ENCODE measurements around the gene TEP1. TPM values are rescaled to one million over a fixed set of nuclear protein-coding genes. Genes with fewer than 3 reads are reported as not detected.
A peak's percentile ranks its signal among the peaks of the same experiment; 100 is the strongest.

TEP1 gene
- total and polyA plus RNA-seq, 2 donors (not counting 1 experiment from before 2014, with no cell fraction given): 10.5 to 21.6 TPM

- Histone ChIP-seq H4K20me1 (ENCODE audit: control insufficient read depth, extremely low read depth, insufficient read depth, low read length) (no peaks in the 10 kb centered on the region), H3K27ac (ENCODE audit: insufficient read depth, low read length) (peak overlapping the region; percentile 82), H2AFZ (ENCODE audit: low read length) (no peak overlapping the region), H3K9ac (ENCODE audit: insufficient read depth, low read length) (peak overlapping the region; percentile 91), H3K79me2 (ENCODE audit: control insufficient read depth, insufficient read depth, low read length) (peaks cover 40% of the 10 kb centered on the region), H3K4me1 (ENCODE audit: control insufficient read depth, extremely low read depth, insufficient read depth, low read length) (peaks cover 7% of the 10 kb centered on the region), H3K36me3 (ENCODE audit: control insufficient read depth, insufficient read depth, low read length) (peaks cover 17% of the 10 kb centered on the region), H3K27me3 (ENCODE audit: control insufficient read depth, insufficient read depth, low read length) (no peaks in the 10 kb centered on the region), H3K4me3 (replicated peaks in 1 of 4; ENCODE audit: control extremely low read depth in 1 of 4, insufficient read depth in 1 of 4, low read depth in 3 of 4, low read length in 4 of 4) (peak overlapping the region; percentile 72 to 97 (median 84)), H3K4me2 (ENCODE audit: extremely low read depth, insufficient read depth, low read length) (peak overlapping the region; percentile 96), H3K9me3 (ENCODE audit: control insufficient read depth, insufficient read depth, low read depth, low read length) (no peaks in the 10 kb centered on the region)
- no peak for DNase-seq (ENCODE audit: low read depth in 2 of 2)
- TF ChIP-seq EZH2 (IDR thresholded peaks at IDR 0.05; ENCODE audit: low read length, missing control alignments) (no peak), CTCF (conservative IDR thresholded peaks at IDR 0.05 in 1 of 2, IDR thresholded peaks at IDR 0.05 in 1 of 2; ENCODE audit: low read depth in 1 of 2, low read length in 2 of 2) (no peak)
Observed at GRCh38 chr14:20460458-20461224, 47.3 kb upstream of the TEP1 start.

- H3K36me3 ChIP-seq (ENCODE audit: control insufficient read depth, insufficient read depth, low read length): peaks cover 17% of the 10 kb centered on the region
- H2AFZ ChIP-seq (ENCODE audit: low read length): no peak overlapping the region
- TF ChIP-seq EZH2 (IDR thresholded peaks at IDR 0.05; ENCODE audit: low read length, missing control alignments): no peak
- no peak for TF ChIP-seq CTCF (conservative IDR thresholded peaks at IDR 0.05 in 1 of 2, IDR thresholded peaks at IDR 0.05 in 1 of 2; ENCODE audit: low read depth in 1 of 2, low read length in 2 of 2)
- no peak overlapping the region for H3K4me3 ChIP-seq (replicated peaks in 1 of 4; ENCODE audit: control extremely low read depth in 1 of 4, insufficient read depth in 1 of 4, low read depth in 3 of 4, low read length in 4 of 4)
- peaks cover 7% of the 10 kb centered on the region for H3K4me1 ChIP-seq (ENCODE audit: control insufficient read depth, extremely low read depth, insufficient read depth, low read length)
- no peak overlapping the region for H3K9ac ChIP-seq (ENCODE audit: insufficient read depth, low read length)
- no peaks in the 10 kb centered on the region for H4K20me1 ChIP-seq (ENCODE audit: control insufficient read depth, extremely low read depth, insufficient read depth, low read length)
- H3K4me2 ChIP-seq (ENCODE audit: extremely low read depth, insufficient read depth, low read length): no peak overlapping the region
- peaks cover 51% of the 10 kb centered on the region for H3K79me2 ChIP-seq (ENCODE audit: control insufficient read depth, insufficient read depth, low read length)
- no peaks in the 10 kb centered on the region for H3K27me3 ChIP-seq (ENCODE audit: control insufficient read depth, insufficient read depth, low read length)
- no peaks in the 10 kb centered on the region for H3K9me3 ChIP-seq (ENCODE audit: control insufficient read depth, insufficient read depth, low read depth, low read length)
- H3K27ac ChIP-seq (ENCODE audit: insufficient read depth, low read length): no peak overlapping the region
- DNase-seq (ENCODE audit: low read depth in 2 of 2): no peak
Observed at GRCh38 chr14:20458031-20458789, 44.9 kb upstream of the TEP1 start.

- no peaks in the 10 kb centered on the region for H3K27me3 ChIP-seq (ENCODE audit: control insufficient read depth, insufficient read depth, low read length)
- no peak for DNase-seq (ENCODE audit: low read depth in 2 of 2)
- H3K4me3 ChIP-seq (replicated peaks in 1 of 4; ENCODE audit: control extremely low read depth in 1 of 4, insufficient read depth in 1 of 4, low read depth in 3 of 4, low read length in 4 of 4): peak overlapping the region in 1 of 4 experiments; percentile 88
- peak overlapping the region; percentile 99 for H3K27ac ChIP-seq (ENCODE audit: insufficient read depth, low read length)
- peaks cover 7% of the 10 kb centered on the region for H3K4me1 ChIP-seq (ENCODE audit: control insufficient read depth, extremely low read depth, insufficient read depth, low read length)
- no peaks in the 10 kb centered on the region for H4K20me1 ChIP-seq (ENCODE audit: control insufficient read depth, extremely low read depth, insufficient read depth, low read length)
- H3K9ac ChIP-seq (ENCODE audit: insufficient read depth, low read length): no peak overlapping the region
- TF ChIP-seq EZH2 (IDR thresholded peaks at IDR 0.05; ENCODE audit: low read length, missing control alignments) (no peak), CTCF (conservative IDR thresholded peaks at IDR 0.05 in 1 of 2, IDR thresholded peaks at IDR 0.05 in 1 of 2; ENCODE audit: low read depth in 1 of 2, low read length in 2 of 2) (no peak)
- peaks cover 54% of the 10 kb centered on the region for H3K79me2 ChIP-seq (ENCODE audit: control insufficient read depth, insufficient read depth, low read length)
- H3K4me2 ChIP-seq (ENCODE audit: extremely low read depth, insufficient read depth, low read length): peak overlapping the region; percentile 97
- H2AFZ ChIP-seq (ENCODE audit: low read length): no peak overlapping the region
- no peaks in the 10 kb centered on the region for H3K9me3 ChIP-seq (ENCODE audit: control insufficient read depth, insufficient read depth, low read depth, low read length)
- H3K36me3 ChIP-seq (ENCODE audit: control insufficient read depth, insufficient read depth, low read length): peaks cover 17% of the 10 kb centered on the region
Observed at GRCh38 chr14:20456971-20457370, 43.7 kb upstream of the TEP1 start.
